HepG2 (cell line): ENCODE results near the gene FCAR. TPM values are rescaled to one million over a fixed set of nuclear protein-coding genes. Genes with fewer than 3 reads are reported as not detected.

Source experiments
- ATAC-seq: fragments of 200-7000 bp; cut with Tn5 transposase; 3 replicates; pipeline ENCODE4 v1.9.1; 2020; ENCODE audit warnings: mild to moderate bottlenecking, moderate library complexity
- BruUV-seq: library from RNA; stranded (reverse); fragments of 400-500 nt; replicated peaks from 2 replicates; lab custom pipeline; 2021; lab: Mats Ljungman, UMichigan
- CTCF ChIA-PET: fragments of 300-600 bp; formaldehyde crosslinking; extraction: SDS; loops from one replicate; lab custom pipeline; 2021; ENCODE audit warnings: low total read pairs, inconsistent platforms, low intra/inter-chr PET ratio; lab: Yijun Ruan, JAX
- POLR2A ChIA-PET: fragments of 350-600 bp; sonication (Branson Sonifier 250); formaldehyde crosslinking; loops from one replicate; lab custom pipeline; 2020; ENCODE audit warnings: antibody characterized with exemption, inconsistent platforms; lab: Yijun Ruan, JAX
- DNase-seq: peaks from one replicate; pipeline ENCODE4 v3.0.0-alpha.2; 2015; ENCODE audit warnings: low spot score
- FAIRE-seq: peaks from 3 replicates; lab custom pipeline; 2011; peaks lifted over from hg19 to GRCh38; lab: Jason Lieb, UNC
- H2AFZ ChIP-seq: one replicate; pipeline ENCODE4 v1.6.1; 2011; ENCODE audit warnings: low read length, inconsistent platforms
- H3K27ac ChIP-seq: fragments of 300-600 bp; 3 replicates; pipeline ENCODE4 v1.8.0; 2011; ENCODE audit warnings: mixed run types, mild to moderate bottlenecking, mixed read lengths, low read length, inconsistent platforms; ENCODE audit not compliant: insufficient read depth; ENCODE audit errors: extremely low read length
- H3K27me3 ChIP-seq, 2 experiments: fragments of 200-600 bp in 1 of 2; 2 replicates in 1 of 2; 3 replicates in 1 of 2; pipeline versions ENCODE4 v1.6.0 to v1.8.0; 2011; ENCODE audit warnings: low read length in 2 of 2, mild to moderate bottlenecking in 2 of 2, moderate library complexity in 2 of 2, inconsistent platforms in 1 of 2; ENCODE audit not compliant: insufficient read depth in 2 of 2, control insufficient read depth in 1 of 2
- H3K36me3 ChIP-seq, 2 experiments: fragments of 200-600 bp in 1 of 2; replicated peaks in 1 of 2; 2 replicates in 1 of 2; 3 replicates in 1 of 2; pipeline versions ENCODE4 v1.5.1 to v1.8.0; 2011; ENCODE audit warnings: low read length in 2 of 2, inconsistent platforms in 1 of 2; ENCODE audit not compliant: insufficient read depth in 2 of 2, control insufficient read depth in 1 of 2
- H3K4me1 ChIP-seq: 2 replicates; pipeline ENCODE4 v1.5.1; 2012; ENCODE audit warnings: low read length, inconsistent platforms; ENCODE audit not compliant: insufficient read depth
- H3K4me2 ChIP-seq: 2 replicates; pipeline ENCODE4 v1.6.0; 2011; ENCODE audit warnings: low read depth, low read length, inconsistent platforms
- H3K4me3 ChIP-seq, 3 experiments: fragments of 200-600 bp in 1 of 3; sonication (generic), shearing (Covaris generic) in 1 of 3; replicated peaks in 1 of 3; 2 replicates each; pipeline ENCODE4 v1.5.1; 2011 to 2016; ENCODE audit warnings: low read length in 3 of 3, inconsistent platforms in 2 of 3, low read depth in 2 of 3, mild to moderate bottlenecking in 2 of 3, control low read depth in 1 of 3, mixed read lengths in 1 of 3; ENCODE audit not compliant: insufficient read depth in 1 of 3
- H3K79me2 ChIP-seq: one replicate; pipeline ENCODE4 v1.6.1; 2011; ENCODE audit warnings: low read length, inconsistent platforms; ENCODE audit not compliant: insufficient read depth
- H3K9ac ChIP-seq: 2 replicates; pipeline ENCODE4 v1.6.0; 2011; ENCODE audit warnings: mild to moderate bottlenecking, low read depth, low read length, inconsistent platforms; ENCODE audit not compliant: insufficient read depth
- H3K9me3 ChIP-seq: 2 replicates; pipeline ENCODE4 v1.5.1; 2012; ENCODE audit warnings: mild to moderate bottlenecking, low read length
- H4K20me1 ChIP-seq: 2 replicates; pipeline ENCODE4 v1.6.0; 2011; ENCODE audit warnings: inconsistent platforms, mild to moderate bottlenecking, low read length, moderate library complexity; ENCODE audit not compliant: insufficient read depth
- ATF7-NPFF ChIP-seq: sonication (generic); formaldehyde crosslinking; IDR thresholded peaks from 2 replicates; pipeline ENCODE4 v1.8.1; 2023; ENCODE audit warnings: mild to moderate bottlenecking, low read depth, missing genetic modification reagents, moderate library complexity
- NRL ChIP-seq: sonication (generic); formaldehyde crosslinking; IDR thresholded peaks from 2 replicates; pipeline ENCODE4 v1.5.0; 2020; ENCODE audit warnings: missing genetic modification reagents, mild to moderate bottlenecking, moderate library complexity, borderline replicate concordance
- ZNF264 ChIP-seq: sonication (generic); formaldehyde crosslinking; IDR thresholded peaks from 2 replicates; pipeline ENCODE4 v1.4.0; 2020; ENCODE audit warnings: missing genetic modification reagents
- ZNF674 ChIP-seq: sonication (generic); formaldehyde crosslinking; IDR thresholded peaks from 2 replicates; pipeline ENCODE4 v1.5.0; 2020; ENCODE audit warnings: low read depth, mild to moderate bottlenecking, missing genetic modification reagents
- WGBS: methylation state at CpG from one replicate; pipeline ENCODE4 v1.1.6; 2017; ENCODE audit warnings: low lambda C conversion rate; 5-methylcytosine and 5-hydroxymethylcytosine counted together
- in situ Hi-C: cut with HindIII; loops from 2 replicates; pipeline ENCODE4 v1.10.0; 2017; ENCODE audit warnings: low pct_unique_long_range_greater_than_20kb; ENCODE audit not compliant: extremely low pct_ligation_motif_present
- intact Hi-C: fragments of 100-400 bp; cut with micrococcal nuclease; formaldehyde crosslinking; loops from one replicate; pipeline ENCODE4 v1.10.0; 2022; ENCODE audit not compliant: unreplicated experiment
- polyA plus RNA-seq, 8 experiments: library from polyadenylated mRNA; depleted of rRNA in 3 of 8; stranded (reverse) in 7 of 8; unstranded in 1 of 8; fragments of >200 nt; fragmentation: Illumina TruSeq in 4 of 8; extraction: Trizol in 4 of 8; gene quantifications; 2 replicates each; pipeline versions ENCODE4 v1.2.1 to v1.2.3, GENCODE V29; 2011 to 2016; ENCODE audit warnings: low read depth in 4 of 8, missing spikeins in 1 of 8, mixed read lengths in 1 of 8; ENCODE audit not compliant: insufficient read depth in 1 of 8
- total RNA-seq, 5 experiments: library from RNA; depleted of rRNA; stranded (reverse); fragments of >200 nt; fragmentation: Illumina TruSeq; extraction: Trizol; gene quantifications; 2 replicates each; pipeline ENCODE4 v1.2.3, GENCODE V29; 2016; ENCODE audit warnings: low read depth in 1 of 5
- TF ChIP-seq, protein P1 (sequence below): sonication (generic); formaldehyde crosslinking; IDR thresholded peaks from 2 replicates; pipeline ENCODE4 v1.5.1; 2020; ENCODE audit warnings: mild to moderate bottlenecking, missing genetic modification reagents
- TF ChIP-seq, protein P2 (sequence below): sonication (generic); formaldehyde crosslinking; IDR thresholded peaks from 2 replicates; pipeline ENCODE4 v1.9.0; 2021; ENCODE audit warnings: missing genetic modification reagents, mild to moderate bottlenecking, borderline replicate concordance
- TF ChIP-seq, protein P3 (sequence below): sonication (generic); formaldehyde crosslinking; IDR thresholded peaks from 2 replicates; pipeline ENCODE4 v1.4.0; 2020; ENCODE audit warnings: missing genetic modification reagents

Gene FCAR
- total and polyA plus RNA-seq, 2 of the 13 experiments (the other 11 are each of a cell fraction or from before 2014, with no cell fraction given), result not detected

DNA sequence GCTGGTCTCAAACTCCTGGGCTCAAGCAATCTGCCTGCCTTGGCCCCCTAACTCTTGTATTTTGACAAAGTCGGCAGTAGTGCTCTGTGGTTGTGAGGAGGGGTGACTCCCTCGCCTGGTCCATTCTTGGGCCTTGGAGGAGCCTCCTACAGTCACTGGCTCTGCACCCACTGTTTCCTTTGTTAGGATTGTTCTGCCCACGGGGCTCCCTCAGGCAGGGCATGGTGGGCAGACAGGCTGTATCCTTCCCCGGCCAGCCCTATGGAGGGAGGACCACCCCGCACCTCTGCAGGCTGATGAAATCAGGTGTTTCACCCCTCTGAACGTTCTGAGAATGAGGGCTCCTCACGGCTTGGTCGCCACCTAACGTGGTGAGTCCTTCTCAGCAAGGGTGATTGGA is 9.2 kb downstream of the FCAR start:
- no peak for DNase-seq
- Histone ChIP-seq H2AFZ (no peak overlapping the region), H3K4me2 (no peak overlapping the region), H4K20me1 (no peaks in the 10 kb centered on the region), H3K27ac (no peak overlapping the region), H3K4me3 (no peak overlapping the region), H3K9me3 (no peaks in the 10 kb centered on the region), H3K36me3 (no peaks in the 10 kb centered on the region), H3K4me1 (no peaks in the 10 kb centered on the region), H3K27me3 (peaks cover 4 to 8% of the 10 kb centered on the region in 2 experiments; a peak in 4 of 5 replicates), H3K9ac (no peak overlapping the region), H3K79me2 (no peaks in the 10 kb centered on the region)
- TF ChIP-seq, protein P1, sequence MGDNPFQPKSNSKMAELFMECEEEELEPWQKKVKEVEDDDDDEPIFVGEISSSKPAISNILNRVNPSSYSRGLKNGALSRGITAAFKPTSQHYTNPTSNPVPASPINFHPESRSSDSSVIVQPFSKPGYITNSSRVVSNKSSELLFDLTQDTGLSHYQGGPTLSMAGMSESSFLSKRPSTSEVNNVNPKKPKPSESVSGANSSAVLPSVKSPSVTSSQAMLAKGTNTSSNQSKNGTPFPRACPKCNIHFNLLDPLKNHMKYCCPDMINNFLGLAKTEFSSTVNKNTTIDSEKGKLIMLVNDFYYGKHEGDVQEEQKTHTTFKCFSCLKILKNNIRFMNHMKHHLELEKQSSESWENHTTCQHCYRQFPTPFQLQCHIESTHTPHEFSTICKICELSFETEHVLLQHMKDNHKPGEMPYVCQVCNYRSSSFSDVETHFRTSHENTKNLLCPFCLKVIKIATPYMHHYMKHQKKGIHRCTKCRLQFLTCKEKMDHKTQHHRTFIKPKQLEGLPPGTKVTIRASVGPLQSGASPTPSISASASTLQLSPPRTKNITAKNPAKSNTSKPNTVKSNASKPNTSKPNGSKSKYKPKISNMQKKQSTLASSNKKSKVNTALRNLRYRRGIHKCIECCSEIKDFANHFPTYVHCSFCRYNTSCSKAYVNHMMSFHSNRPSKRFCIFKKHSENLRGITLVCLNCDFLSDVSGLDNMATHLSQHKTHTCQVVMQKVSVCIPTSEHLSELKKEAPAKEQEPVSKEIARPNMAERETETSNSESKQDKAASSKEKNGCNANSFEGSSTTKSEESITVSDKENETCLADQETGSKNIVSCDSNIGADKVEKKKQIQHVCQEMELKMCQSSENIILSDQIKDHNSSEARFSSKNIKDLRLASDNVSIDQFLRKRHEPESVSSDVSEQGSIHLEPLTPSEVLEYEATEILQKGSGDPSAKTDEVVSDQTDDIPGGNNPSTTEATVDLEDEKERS (CRISPR knock-in tag), result no peak
- TF ChIP-seq ZNF674 (CRISPR knock-in tag), result no peak
- TF ChIP-seq, protein P2, sequence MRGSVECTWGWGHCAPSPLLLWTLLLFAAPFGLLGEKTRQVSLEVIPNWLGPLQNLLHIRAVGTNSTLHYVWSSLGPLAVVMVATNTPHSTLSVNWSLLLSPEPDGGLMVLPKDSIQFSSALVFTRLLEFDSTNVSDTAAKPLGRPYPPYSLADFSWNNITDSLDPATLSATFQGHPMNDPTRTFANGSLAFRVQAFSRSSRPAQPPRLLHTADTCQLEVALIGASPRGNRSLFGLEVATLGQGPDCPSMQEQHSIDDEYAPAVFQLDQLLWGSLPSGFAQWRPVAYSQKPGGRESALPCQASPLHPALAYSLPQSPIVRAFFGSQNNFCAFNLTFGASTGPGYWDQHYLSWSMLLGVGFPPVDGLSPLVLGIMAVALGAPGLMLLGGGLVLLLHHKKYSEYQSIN (CRISPR knock-in tag), result no peak
- intact Hi-C loops (loop anchor here (5.0 kb wide), 1 partner anchor 249 kb away; no protein-coding TSS in a partner anchor), in situ Hi-C loops (no loop called here)
- BruUV-seq, result no TSS peak
- ChIA-PET CTCF (no interaction called here), POLR2A (no interaction called here)
- WGBS, result 48% methylated on average over 6 of the region's 9 CpGs
- ATAC-seq, result no peak
- FAIRE-seq, result no peak

DNA sequence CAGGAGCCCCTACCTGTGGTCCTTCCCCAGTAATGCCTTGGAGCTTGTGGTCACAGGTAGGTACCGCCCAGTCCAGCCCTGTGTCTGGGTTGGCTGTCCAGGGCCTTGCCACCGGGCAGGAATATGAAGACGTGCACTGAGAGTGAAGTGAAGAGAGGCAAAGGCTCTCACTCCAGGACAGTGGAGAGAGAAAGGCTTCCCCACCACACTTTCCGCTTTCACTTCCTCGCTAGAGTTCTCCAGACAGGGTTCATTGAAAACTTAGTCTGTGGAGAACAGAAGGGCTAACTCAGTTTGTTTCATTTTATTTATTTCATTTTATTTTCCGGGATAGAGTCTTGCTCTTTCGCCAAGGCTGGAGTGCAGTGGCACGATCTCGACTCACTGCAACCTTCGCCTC is 14.2 kb downstream of the FCAR start:
- Histone ChIP-seq H2AFZ (no peak overlapping the region), H3K9ac (no peak overlapping the region), H3K4me1 (no peaks in the 10 kb centered on the region), H3K27me3 (no peaks in the 10 kb centered on the region; a peak in 1 of 5 replicates), H3K27ac (no peak overlapping the region), H4K20me1 (no peaks in the 10 kb centered on the region), H3K9me3 (no peaks in the 10 kb centered on the region), H3K4me3 (no peak overlapping the region), H3K79me2 (no peaks in the 10 kb centered on the region), H3K4me2 (no peak overlapping the region), H3K36me3 (no peaks in the 10 kb centered on the region)
- POLR2A ChIA-PET, result no interaction called here
- in situ Hi-C loops, result no loop called here
- ATAC-seq (no peak), FAIRE-seq (no peak), DNase-seq (no peak)
- intact Hi-C loops, result no loop called here
- CTCF ChIA-PET, result no interaction called here
- WGBS, result 29% methylated on average over 9 of the region's 10 CpGs
- no TSS peak for BruUV-seq
- TF ChIP-seq ATF7-NPFF (CRISPR knock-in tag), result no peak
- TF ChIP-seq, protein P3, sequence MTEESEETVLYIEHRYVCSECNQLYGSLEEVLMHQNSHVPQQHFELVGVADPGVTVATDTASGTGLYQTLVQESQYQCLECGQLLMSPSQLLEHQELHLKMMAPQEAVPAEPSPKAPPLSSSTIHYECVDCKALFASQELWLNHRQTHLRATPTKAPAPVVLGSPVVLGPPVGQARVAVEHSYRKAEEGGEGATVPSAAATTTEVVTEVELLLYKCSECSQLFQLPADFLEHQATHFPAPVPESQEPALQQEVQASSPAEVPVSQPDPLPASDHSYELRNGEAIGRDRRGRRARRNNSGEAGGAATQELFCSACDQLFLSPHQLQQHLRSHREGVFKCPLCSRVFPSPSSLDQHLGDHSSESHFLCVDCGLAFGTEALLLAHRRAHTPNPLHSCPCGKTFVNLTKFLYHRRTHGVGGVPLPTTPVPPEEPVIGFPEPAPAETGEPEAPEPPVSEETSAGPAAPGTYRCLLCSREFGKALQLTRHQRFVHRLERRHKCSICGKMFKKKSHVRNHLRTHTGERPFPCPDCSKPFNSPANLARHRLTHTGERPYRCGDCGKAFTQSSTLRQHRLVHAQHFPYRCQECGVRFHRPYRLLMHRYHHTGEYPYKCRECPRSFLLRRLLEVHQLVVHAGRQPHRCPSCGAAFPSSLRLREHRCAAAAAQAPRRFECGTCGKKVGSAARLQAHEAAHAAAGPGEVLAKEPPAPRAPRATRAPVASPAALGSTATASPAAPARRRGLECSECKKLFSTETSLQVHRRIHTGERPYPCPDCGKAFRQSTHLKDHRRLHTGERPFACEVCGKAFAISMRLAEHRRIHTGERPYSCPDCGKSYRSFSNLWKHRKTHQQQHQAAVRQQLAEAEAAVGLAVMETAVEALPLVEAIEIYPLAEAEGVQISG (CRISPR knock-in tag), result no peak
- TF ChIP-seq NRL, result no peak
- TF ChIP-seq ZNF264, result no peak
